ENCODE results near the gene KIF5C. TPM values are rescaled to one million over a fixed set of nuclear protein-coding genes. Genes with fewer than 3 reads are reported as not detected.
A peak's percentile ranks its signal among the peaks of the same experiment; 100 is the strongest.

The KIF5C gene
- total and polyA plus RNA-seq, 5 donors: 0.86 to 3.3 (median 1.3) TPM

- Histone ChIP-seq H3K4me1 (ENCODE audit: control insufficient read depth, insufficient read depth, low read length) (no peaks in the 10 kb centered on the region), H3K27me3 (ENCODE audit: control insufficient read depth, insufficient read depth) (no peaks in the 10 kb centered on the region), H3K4me3 (ENCODE audit: low read length) (no peak overlapping the region), H3K27ac (ENCODE audit: low read length) (no peak overlapping the region), H3K9me3 (ENCODE audit: control insufficient read depth, low read length) (no peaks in the 10 kb centered on the region)
- WGBS: 73% methylated on average over 4 of the region's 4 CpGs
- no peak for ATAC-seq
- intact Hi-C loops (cut with DNase I): no loop called here
- no peak for DNase-seq
Measured at GRCh38 chr2:148866091-148866490, 8.9 kb upstream of the KIF5C start.

- WGBS: 70% methylated on average over 4 of the region's 4 CpGs
- H3K4me1 ChIP-seq (ENCODE audit: control insufficient read depth, insufficient read depth, low read length): no peaks in the 10 kb centered on the region
- DNase-seq: no peak
- ATAC-seq: no peak
- H3K27ac ChIP-seq (ENCODE audit: low read length): no peak overlapping the region
- no peaks in the 10 kb centered on the region for H3K9me3 ChIP-seq (ENCODE audit: control insufficient read depth, low read length)
- no peaks in the 10 kb centered on the region for H3K27me3 ChIP-seq (ENCODE audit: control insufficient read depth, insufficient read depth)
- intact Hi-C loops (cut with DNase I): no loop called here
- no peak overlapping the region for H3K4me3 ChIP-seq (ENCODE audit: low read length)
Measured at GRCh38 chr2:148867079-148867769, 7.8 kb upstream of the KIF5C start.

- Histone ChIP-seq H3K27ac (ENCODE audit: low read length) (no peak overlapping the region), H3K9me3 (ENCODE audit: control insufficient read depth, low read length) (no peaks in the 10 kb centered on the region), H3K4me3 (ENCODE audit: low read length) (peak overlapping the region; percentile 27), H3K4me1 (ENCODE audit: control insufficient read depth, insufficient read depth, low read length) (peaks cover 2% of the 10 kb centered on the region), H3K27me3 (ENCODE audit: control insufficient read depth, insufficient read depth) (peaks cover under 1% of the 10 kb centered on the region)
- 2% methylated on average over 74 of the region's 74 CpGs for WGBS
- intact Hi-C loops (cut with DNase I): no loop called here
- peak in 2 of 3 donors; percentile 44 to 55 for DNase-seq
- peak in 1 of 2 donors; percentile 18 for ATAC-seq
Measured at GRCh38 chr2:148875387-148876051, 492 bp downstream of the KIF5C start.

GRCh38 chr2:148876202-148876594, 1.2 kb downstream of the KIF5C start:
- DNase-seq: peak in 1 of 3 donors; percentile 41
- 3% methylated on average over 25 of the region's 25 CpGs for WGBS
- Histone ChIP-seq H3K9me3 (ENCODE audit: control insufficient read depth, low read length) (peaks cover 1% of the 10 kb centered on the region), H3K4me3 (ENCODE audit: low read length) (peak overlapping the region; percentile 27), H3K27ac (ENCODE audit: low read length) (no peak overlapping the region), H3K4me1 (ENCODE audit: control insufficient read depth, insufficient read depth, low read length) (peaks cover 2% of the 10 kb centered on the region), H3K27me3 (ENCODE audit: control insufficient read depth, insufficient read depth) (peaks cover 2% of the 10 kb centered on the region)
- peak; percentile 19 to 23 for ATAC-seq
- intact Hi-C loops (cut with DNase I): no loop called here

GRCh38 chr2:148876595-148877402, 1.8 kb downstream of the KIF5C start:
- DNase-seq (peak; percentile 42 to 86 (median 72)), ATAC-seq (peak; percentile 25 to 47)
- intact Hi-C loops (cut with DNase I): no loop called here

GRCh38 chr2:148877403-148877740, 2.3 kb downstream of the KIF5C start:
- 28% methylated on average over 1 of the region's 1 CpG for WGBS
- Histone ChIP-seq H3K27ac (ENCODE audit: low read length) (no peak overlapping the region), H3K4me1 (ENCODE audit: control insufficient read depth, insufficient read depth, low read length) (peaks cover 2% of the 10 kb centered on the region), H3K27me3 (ENCODE audit: control insufficient read depth, insufficient read depth) (peaks cover 2% of the 10 kb centered on the region), H3K4me3 (ENCODE audit: low read length) (no peak overlapping the region), H3K9me3 (ENCODE audit: control insufficient read depth, low read length) (peaks cover 1% of the 10 kb centered on the region)
- no peak for DNase-seq
- peak in 1 of 2 donors; percentile 63 for ATAC-seq
- intact Hi-C loops (cut with DNase I): no loop called here

More at GRCh38 chr2:148876595-148877402, 1.8 kb downstream of the KIF5C start:
- Histone ChIP-seq H3K27me3 (ENCODE audit: control insufficient read depth, insufficient read depth) (peaks cover 2% of the 10 kb centered on the region), H3K9me3 (ENCODE audit: control insufficient read depth, low read length) (peaks cover 1% of the 10 kb centered on the region), H3K27ac (ENCODE audit: low read length) (no peak overlapping the region), H3K4me1 (ENCODE audit: control insufficient read depth, insufficient read depth, low read length) (peaks cover 2% of the 10 kb centered on the region), H3K4me3 (ENCODE audit: low read length) (peak overlapping the region; percentile 1)
- 9% methylated on average over 34 of the region's 34 CpGs for WGBS

GRCh38 chr2:148880636-148881035, 5.6 kb downstream of the KIF5C start:
- peaks cover 2% of the 10 kb centered on the region for H3K4me1 ChIP-seq (ENCODE audit: control insufficient read depth, insufficient read depth, low read length)
- ATAC-seq: no peak
- H3K9me3 ChIP-seq (ENCODE audit: control insufficient read depth, low read length): peaks cover 1% of the 10 kb centered on the region
- no peak overlapping the region for H3K4me3 ChIP-seq (ENCODE audit: low read length)
- no peak for DNase-seq
- H3K27ac ChIP-seq (ENCODE audit: low read length): no peak overlapping the region
- WGBS: 75% methylated on average over 2 of the region's 2 CpGs
- peaks cover 2% of the 10 kb centered on the region for H3K27me3 ChIP-seq (ENCODE audit: control insufficient read depth, insufficient read depth)
- intact Hi-C loops (cut with DNase I): no loop called here

GRCh38 chr2:148882051-148882450, 7.0 kb downstream of the KIF5C start:
- no peaks in the 10 kb centered on the region for H3K4me1 ChIP-seq (ENCODE audit: control insufficient read depth, insufficient read depth, low read length)
- intact Hi-C loops (cut with DNase I): no loop called here
- H3K9me3 ChIP-seq (ENCODE audit: control insufficient read depth, low read length): peaks cover 1% of the 10 kb centered on the region
- no peak for ATAC-seq
- H3K27ac ChIP-seq (ENCODE audit: low read length): no peak overlapping the region
- H3K27me3 ChIP-seq (ENCODE audit: control insufficient read depth, insufficient read depth): peaks cover 2% of the 10 kb centered on the region
- WGBS: 47% methylated on average over 9 of the region's 9 CpGs
- no peak overlapping the region for H3K4me3 ChIP-seq (ENCODE audit: low read length)
- no peak for DNase-seq

GRCh38 chr2:148885209-148885608, 10.2 kb downstream of the KIF5C start:
- ATAC-seq: no peak
- Histone ChIP-seq H3K27ac (ENCODE audit: low read length) (no peak overlapping the region), H3K4me1 (ENCODE audit: control insufficient read depth, insufficient read depth, low read length) (no peaks in the 10 kb centered on the region), H3K9me3 (ENCODE audit: control insufficient read depth, low read length) (peaks cover 1% of the 10 kb centered on the region), H3K4me3 (ENCODE audit: low read length) (no peak overlapping the region), H3K27me3 (ENCODE audit: control insufficient read depth, insufficient read depth) (peaks cover 2% of the 10 kb centered on the region)
- no peak for DNase-seq
- intact Hi-C loops (cut with DNase I): no loop called here
- 90% methylated on average over 10 of the region's 10 CpGs for WGBS

- intact Hi-C loops (cut with DNase I): no loop called here
- H3K27ac ChIP-seq (ENCODE audit: low read length): no peak overlapping the region
- DNase-seq (no peak), ATAC-seq (no peak)
- H3K4me3 ChIP-seq (ENCODE audit: low read length): no peak overlapping the region
- no peaks in the 10 kb centered on the region for H3K27me3 ChIP-seq (ENCODE audit: control insufficient read depth, insufficient read depth)
- no peaks in the 10 kb centered on the region for H3K9me3 ChIP-seq (ENCODE audit: control insufficient read depth, low read length)
- WGBS: 54% methylated on average over 3 of the region's 3 CpGs
- H3K4me1 ChIP-seq (ENCODE audit: control insufficient read depth, insufficient read depth, low read length): no peaks in the 10 kb centered on the region
Measured at GRCh38 chr2:148885988-148886387, 11.0 kb downstream of the KIF5C start.
